Measurements from ENCODE around the gene GNGT1. TPM values are rescaled to one million over a fixed set of nuclear protein-coding genes. Genes with fewer than 3 reads are reported as not detected.

GNGT1 gene
- not detected for total RNA-seq

GRCh38 chr7:93906267-93906666 lies at the start of gene GNGT1:
Gene GNGT1 (plus strand): TSS chr7:93906567. CDS start chr7:93906747, 180 bp downstream.
- TF ChIP-seq POLR2AphosphoS5 (IDR thresholded peaks at IDR 0.05) (no peak), POLR2A (IDR thresholded peaks at IDR 0.05) (no peak), CTCF (IDR thresholded peaks at IDR 0.05) (no peak)
- no peaks in the 10 kb centered on the region for H3K27me3 ChIP-seq (replicated peaks; ENCODE audit: insufficient read depth)
- no peaks in the 10 kb centered on the region for H3K36me3 ChIP-seq
- no peaks in the 10 kb centered on the region for H3K4me1 ChIP-seq (replicated peaks)
- intact Hi-C loops (cut with DNase I): loop anchor here (10.0 kb wide), 1 partner anchor 369 kb away; no protein-coding TSS in a partner anchor
- no peak within 1 kb of the TSS for H3K27ac ChIP-seq
- no peak within 1 kb of the TSS for H3K4me3 ChIP-seq
- DNase-seq (ENCODE audit: low spot score): no peak
- H3K9me3 ChIP-seq: no peaks in the 10 kb centered on the region
- 76% methylated on average over 3 of the region's 3 CpGs for WGBS

GRCh38 chr7:93858857-93859256 lies 47.5 kb upstream of the GNGT1 start:
- DNase-seq (ENCODE audit: low spot score): no peak
- 67% methylated on average over 2 of the region's 2 CpGs for WGBS

GRCh38 chr7:93860261-93860660 lies 46.1 kb upstream of the GNGT1 start:
- H3K9me3 ChIP-seq: no peaks in the 10 kb centered on the region
- no peaks in the 10 kb centered on the region for H3K27me3 ChIP-seq (replicated peaks; ENCODE audit: insufficient read depth)
- H3K4me3 ChIP-seq: no peak overlapping the region
- H3K4me1 ChIP-seq (replicated peaks): no peaks in the 10 kb centered on the region
- WGBS: 77% methylated on average over 1 of the region's 1 CpG
- DNase-seq (ENCODE audit: low spot score): no peak
- no peak overlapping the region for H3K27ac ChIP-seq
- TF ChIP-seq POLR2A (IDR thresholded peaks at IDR 0.05): no peak
- no peaks in the 10 kb centered on the region for H3K36me3 ChIP-seq
- intact Hi-C loops (cut with DNase I): no loop called here

More at GRCh38 chr7:93858857-93859256, 47.5 kb upstream of the GNGT1 start:
- TF ChIP-seq POLR2AphosphoS5 (IDR thresholded peaks at IDR 0.05): no peak
- Histone ChIP-seq H3K27ac (no peak overlapping the region), H3K9me3 (no peaks in the 10 kb centered on the region), H3K27me3 (replicated peaks; ENCODE audit: insufficient read depth) (no peaks in the 10 kb centered on the region), H3K4me1 (replicated peaks) (no peaks in the 10 kb centered on the region), H3K36me3 (no peaks in the 10 kb centered on the region), H3K4me3 (no peak overlapping the region)
- intact Hi-C loops (cut with DNase I): no loop called here

GRCh38 chr7:93861325-93861949 lies 44.9 kb upstream of the GNGT1 start:
- TF ChIP-seq POLR2AphosphoS5 (IDR thresholded peaks at IDR 0.05) (no peak), POLR2A (IDR thresholded peaks at IDR 0.05) (no peak), CTCF (IDR thresholded peaks at IDR 0.05) (peak in 1 of 4 experiments; percentile 52)
- WGBS: 91% methylated on average over 4 of the region's 4 CpGs
- intact Hi-C loops (cut with DNase I): no loop called here

GRCh38 chr7:93862651-93863050 lies 43.7 kb upstream of the GNGT1 start:
- H3K4me3 ChIP-seq: no peak overlapping the region
- TF ChIP-seq POLR2AphosphoS5 (IDR thresholded peaks at IDR 0.05) (no peak), POLR2A (IDR thresholded peaks at IDR 0.05) (no peak), CTCF (IDR thresholded peaks at IDR 0.05) (no peak)
- WGBS: 79% methylated on average over 2 of the region's 2 CpGs
- intact Hi-C loops (cut with DNase I): no loop called here
- no peaks in the 10 kb centered on the region for H3K36me3 ChIP-seq
- H3K27me3 ChIP-seq (replicated peaks; ENCODE audit: insufficient read depth): no peaks in the 10 kb centered on the region
- H3K27ac ChIP-seq: no peak overlapping the region
- H3K4me1 ChIP-seq (replicated peaks): no peaks in the 10 kb centered on the region
- DNase-seq (ENCODE audit: low spot score): no peak
- H3K9me3 ChIP-seq: no peaks in the 10 kb centered on the region

More at GRCh38 chr7:93861325-93861949, 44.9 kb upstream of the GNGT1 start:
- Histone ChIP-seq H3K9me3 (no peaks in the 10 kb centered on the region), H3K4me3 (no peak overlapping the region), H3K36me3 (no peaks in the 10 kb centered on the region), H3K27ac (no peak overlapping the region), H3K4me1 (replicated peaks) (no peaks in the 10 kb centered on the region), H3K27me3 (replicated peaks; ENCODE audit: insufficient read depth) (no peaks in the 10 kb centered on the region)
- no peak for DNase-seq (ENCODE audit: low spot score)

- no peak for TF ChIP-seq CTCF (IDR thresholded peaks at IDR 0.05)
- TF ChIP-seq POLR2A (IDR thresholded peaks at IDR 0.05): no peak
- TF ChIP-seq POLR2AphosphoS5 (IDR thresholded peaks at IDR 0.05): no peak
- H3K4me1 ChIP-seq (replicated peaks): no peaks in the 10 kb centered on the region
- H3K27ac ChIP-seq: no peak overlapping the region
- no peaks in the 10 kb centered on the region for H3K9me3 ChIP-seq
- 73% methylated on average over 3 of the region's 3 CpGs for WGBS
- no peaks in the 10 kb centered on the region for H3K27me3 ChIP-seq (replicated peaks; ENCODE audit: insufficient read depth)
- H3K4me3 ChIP-seq: no peak overlapping the region
- intact Hi-C loops (cut with DNase I): no loop called here
- no peak for DNase-seq (ENCODE audit: low spot score)
- no peaks in the 10 kb centered on the region for H3K36me3 ChIP-seq
Observed at GRCh38 chr7:93866886-93867285, 39.5 kb upstream of the GNGT1 start.
